ENCODE results near the gene CDC34. TPM values are rescaled to one million over a fixed set of nuclear protein-coding genes. Genes with fewer than 3 reads are reported as not detected.

Gene CDC34
- total RNA-seq, 1 experiment from 2014 or later, result 87.4 TPM

- DNase-seq (ENCODE audit: low read depth, low spot score), result no peak
- no peak for ATAC-seq
- Histone ChIP-seq H3K4me3 (replicated peaks in 1 of 2; ENCODE audit: low read depth in 1 of 2, low read length in 2 of 2) (no peak overlapping the region), H3K27me3 (ENCODE audit: insufficient read depth, low read length) (no peaks in the 10 kb centered on the region), H3K36me3 (ENCODE audit: control insufficient read depth in 1 of 2, insufficient read depth in 2 of 2, low read length in 2 of 2) (peaks cover 22 to 23% of the 10 kb centered on the region in 2 experiments; a peak in 3 of 4 replicates), H3K79me2 (ENCODE audit: insufficient read depth, low read length) (peaks cover 53% of the 10 kb centered on the region), H3K9me2 (ENCODE audit: insufficient read depth) (no peaks in the 10 kb centered on the region), H4K20me1 (ENCODE audit: insufficient read depth) (peaks cover 9% of the 10 kb centered on the region; the same call in 1 of the 2 replicates), H3K27ac (ENCODE audit: low read depth, low read length) (peak overlapping the region; percentile 18; the same call in 1 of the 2 replicates), H3K4me1 (ENCODE audit: control insufficient read depth in 1 of 2, insufficient read depth in 2 of 2, low read length in 2 of 2) (peaks cover 21 to 36% of the 10 kb centered on the region in 2 experiments), H3K4me2 (ENCODE audit: low read length) (peak overlapping the region; percentile 37), H3K9me3 (ENCODE audit: control insufficient read depth in 1 of 2, insufficient read depth in 1 of 2, low read depth in 1 of 2, low read length in 2 of 2) (no peaks in the 10 kb centered on the region), H3K9ac (ENCODE audit: low read length) (no peak overlapping the region), H2AFZ (ENCODE audit: low read depth, low read length, poor library complexity, severe bottlenecking) (no peak overlapping the region)
- TF ChIP-seq CTCF (IDR thresholded peaks at IDR 0.05 in 2 of 3, conservative IDR thresholded peaks at IDR 0.05 in 1 of 3; ENCODE audit: borderline replicate concordance in 1 of 3, insufficient read depth in 1 of 3, low read depth in 2 of 3, low read length in 2 of 3) (0 out of 6 replicates have a peak, but pooled peaks of 2 of the 3 experiments have one; percentile 1 to 18), EZH2phosphoT487 (IDR thresholded peaks at IDR 0.05; ENCODE audit: borderline replicate concordance) (no peak), REST (IDR thresholded peaks at IDR 0.05; ENCODE audit: low read depth) (no peak), CBX3 (IDR thresholded peaks at IDR 0.05; ENCODE audit: low read depth) (no peak), MAX (IDR thresholded peaks at IDR 0.05) (peak; percentile 76), POLR2AphosphoS5 (IDR thresholded peaks at IDR 0.05; ENCODE audit: low read depth, low read length) (peak; percentile 41; the same call in 1 of the 2 replicates), EGR1 (IDR thresholded peaks at IDR 0.05; ENCODE audit: low read depth) (peak; percentile 76)
- RAD21 ChIA-PET (ENCODE audit: low non-redundant PET in 1 of 2, low total read pairs in 2 of 2, uncharacterized antibody in 2 of 2, unreplicated experiment in 2 of 2), result interaction anchor here in 1 of 2 experiments (0.6 kb wide), 1 partner anchor 21 kb away, joined by 3 read pairs; no protein-coding TSS in a partner anchor
- BruUV-seq (replicated peaks), result no TSS peak
- intact Hi-C loops (cut with micrococcal nuclease), result loop anchor here (1.0 kb wide), 1 partner anchor 36 kb away; no protein-coding TSS in a partner anchor
- POLR2A ChIA-PET, result no interaction called here
- CTCF ChIA-PET, result interaction anchor here (0.9 kb wide), 1 partner anchor 21 kb away, joined by 4 read pairs; no protein-coding TSS in a partner anchor
Measured at GRCh38 chr19:535017-535835, 3.7 kb downstream of the CDC34 start.
